GM18867 (cell line): Measurements from ENCODE around the gene WDR74.
A peak's percentile ranks its signal among the peaks of the same experiment; 100 is the strongest.
"Not testable (repeated sequence)": the region's sequence is repeated elsewhere in the genome, so short reads cannot be mapped to it uniquely, and the experiment has no call there.

Experiments
- ATAC-seq: cut with Tn5 transposase; IDR thresholded peaks from one replicate; pipeline ENCODE4 v1.9.1; 2021; ENCODE audit warnings: mild to moderate bottlenecking, moderate library complexity; ENCODE audit not compliant: unreplicated experiment

WDR74 gene

GRCh38 chr11:62860835-62861563 is 21.6 kb upstream of the WDR74 start:
- ATAC-seq = no peak

DNA sequence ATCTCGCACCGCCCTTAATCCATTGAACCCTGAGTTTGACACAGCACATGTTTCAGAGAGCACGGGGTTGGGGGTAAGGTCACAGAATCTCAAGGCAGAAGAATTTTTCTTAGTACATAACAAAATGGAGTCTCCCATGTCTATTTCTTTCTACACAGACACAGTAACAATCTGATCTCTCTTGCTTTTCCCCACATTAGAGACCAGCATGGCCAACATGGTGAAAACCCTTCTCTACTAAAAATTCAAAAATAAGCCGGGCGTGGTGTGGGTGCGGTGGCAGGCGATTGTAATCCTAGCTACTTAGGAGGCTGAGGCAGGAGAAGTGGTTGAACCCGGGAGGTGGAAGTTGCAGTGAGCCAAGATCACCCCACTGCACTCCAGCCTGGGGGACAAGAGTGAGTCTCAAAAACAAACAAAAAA is 19.9 kb upstream of the WDR74 start:
- not testable (repeated sequence) for ATAC-seq

- no peak for ATAC-seq
These were observed 18.8 kb upstream of the WDR74 start for GRCh38 chr11:62858201-62858600.

GRCh38 chr11:62857541-62857982 is 18.2 kb upstream of the WDR74 start:
- no peak for ATAC-seq

DNA sequence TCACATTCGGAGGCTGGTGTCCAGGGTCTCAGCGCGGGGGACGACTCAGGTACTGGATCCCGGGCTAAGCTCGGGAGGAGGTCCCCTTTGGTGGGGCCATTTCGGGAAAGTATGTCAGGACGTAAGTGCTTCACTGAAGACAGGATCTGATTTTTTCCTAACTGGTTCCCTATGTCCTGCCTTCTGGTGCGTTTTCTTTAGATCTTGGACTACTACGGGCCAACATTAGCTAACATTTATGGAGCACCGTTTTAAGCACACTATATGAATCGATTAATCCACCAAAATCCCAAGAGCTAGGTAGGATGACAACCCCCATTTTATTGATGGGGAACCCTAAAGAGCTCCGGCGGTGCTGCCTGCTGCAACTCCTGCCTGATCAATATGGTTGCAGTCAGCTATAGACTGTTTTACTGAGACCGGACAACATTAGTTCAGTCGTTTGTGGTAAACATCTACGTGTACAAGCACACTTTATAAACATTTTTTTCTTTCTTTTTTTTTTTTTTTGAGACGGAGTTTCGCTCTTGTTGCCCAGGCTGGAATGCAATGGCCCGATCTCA is 17.0 kb upstream of the WDR74 start:
- no peak for ATAC-seq

GRCh38 chr11:62855571-62856332 is 16.4 kb upstream of the WDR74 start:
- ATAC-seq = peak; percentile 89

GRCh38 chr11:62854825-62855570 is 15.6 kb upstream of the WDR74 start:
- no peak for ATAC-seq

- no peak for ATAC-seq
These were observed 14.8 kb upstream of the WDR74 start for GRCh38 chr11:62854013-62854824.

DNA sequence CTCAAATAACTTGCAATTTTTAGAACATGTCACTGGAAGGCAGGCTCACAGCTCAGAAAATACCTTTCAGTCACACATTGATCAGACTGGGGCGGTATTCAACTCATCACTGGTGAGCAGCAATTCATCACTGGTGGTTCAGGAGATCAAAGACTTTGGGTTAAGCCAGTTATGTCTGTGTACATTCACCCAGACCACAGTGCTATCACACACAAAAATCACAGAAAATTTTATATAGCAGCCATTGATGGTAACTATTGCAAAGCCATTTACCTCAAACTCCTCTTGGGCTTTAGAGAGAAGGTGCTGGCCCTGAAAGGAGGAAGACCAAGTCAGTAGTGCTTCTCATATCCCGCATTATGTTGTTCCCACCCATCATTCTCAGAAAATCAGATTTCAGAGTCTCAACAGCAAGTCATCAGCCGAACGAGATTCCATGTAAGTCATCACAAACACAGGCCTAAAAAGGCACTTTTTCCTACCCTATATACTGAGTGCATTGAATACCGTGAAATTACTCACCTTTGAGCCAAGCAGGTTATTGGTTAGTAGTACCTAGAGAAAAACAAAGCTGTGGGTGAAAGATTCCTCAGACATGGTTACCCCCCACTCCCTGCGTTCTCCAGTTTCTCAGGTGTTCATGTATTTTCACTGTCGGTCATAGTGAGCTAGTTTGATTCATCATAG is 14.0 kb upstream of the WDR74 start:
- no peak for ATAC-seq

- no peak for ATAC-seq
These were observed 13.3 kb upstream of the WDR74 start for GRCh38 chr11:62852523-62853188.

DNA sequence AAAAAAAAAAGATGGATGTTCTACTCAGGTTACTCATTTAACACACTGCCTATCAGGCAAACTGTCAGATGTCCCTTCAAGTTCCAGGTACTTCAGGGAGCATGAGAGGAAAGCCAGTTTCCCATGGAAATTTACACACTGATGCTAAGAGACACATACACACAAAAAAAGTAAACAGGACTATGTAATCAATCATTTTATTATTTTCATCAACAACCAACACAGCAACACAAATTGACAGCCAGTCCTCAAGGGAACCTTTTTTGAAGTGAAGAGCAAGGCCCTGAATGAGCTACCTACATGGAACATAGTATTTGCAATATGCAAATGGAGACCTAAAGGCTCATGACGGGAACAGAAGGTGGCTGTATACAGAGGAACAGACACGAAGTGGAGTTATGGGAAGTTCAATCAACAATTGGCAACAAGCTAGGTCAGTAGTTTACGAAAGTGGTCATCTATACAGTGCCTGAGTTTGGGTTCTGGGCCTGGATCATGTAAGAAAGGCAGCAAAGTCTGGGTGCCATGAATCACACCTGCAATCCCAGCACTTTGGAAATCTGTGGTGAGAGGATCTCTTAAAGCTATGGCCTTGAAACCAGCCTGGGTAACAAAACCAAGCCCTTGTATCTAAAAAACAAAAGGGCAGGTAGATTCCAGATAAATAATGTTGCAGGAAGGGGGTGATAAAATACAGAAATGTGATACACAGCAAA is 12.6 kb upstream of the WDR74 start:
- no peak for ATAC-seq

DNA sequence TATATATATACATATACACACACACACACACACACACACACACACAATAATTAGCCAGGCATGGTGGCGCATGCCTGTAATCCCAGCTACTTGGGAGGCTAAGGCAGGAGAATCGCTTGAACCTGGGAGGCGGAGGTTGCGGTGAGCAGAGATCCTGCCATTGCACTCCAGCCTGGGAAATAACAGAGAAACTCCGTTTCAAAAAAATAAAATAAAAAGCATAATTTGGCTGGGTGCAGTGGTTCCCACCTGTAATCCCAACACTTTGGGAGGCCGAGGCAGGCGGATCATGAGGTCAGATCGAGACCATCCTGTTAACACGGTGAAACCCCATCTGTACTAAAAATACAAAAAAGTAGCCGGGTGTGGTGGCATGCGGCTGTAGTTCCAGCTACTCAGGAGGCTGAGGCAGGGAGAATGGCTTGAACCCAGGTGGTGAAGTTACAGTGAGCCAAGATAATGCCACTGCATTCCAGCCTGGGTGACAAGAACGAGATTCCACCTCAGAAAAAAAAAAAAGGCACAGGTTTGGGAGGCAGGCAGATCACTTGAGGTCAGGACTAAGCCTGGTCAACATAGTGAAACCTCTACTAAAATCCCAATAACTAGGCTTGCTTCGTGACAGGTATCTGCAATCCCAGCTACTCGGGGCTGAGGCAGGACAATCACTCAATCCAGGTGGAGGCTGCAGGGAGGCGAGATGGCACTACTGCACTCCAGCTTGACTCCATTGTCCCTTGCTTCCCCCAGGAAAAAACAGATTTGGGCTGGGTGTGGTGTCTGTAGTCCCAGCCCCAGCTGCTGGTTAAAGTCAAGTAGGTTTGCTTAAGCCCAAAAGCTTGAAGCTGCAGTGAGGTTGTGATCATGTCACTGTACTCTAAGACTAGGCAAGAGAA is 11.8 kb upstream of the WDR74 start:
- no peak for ATAC-seq

DNA sequence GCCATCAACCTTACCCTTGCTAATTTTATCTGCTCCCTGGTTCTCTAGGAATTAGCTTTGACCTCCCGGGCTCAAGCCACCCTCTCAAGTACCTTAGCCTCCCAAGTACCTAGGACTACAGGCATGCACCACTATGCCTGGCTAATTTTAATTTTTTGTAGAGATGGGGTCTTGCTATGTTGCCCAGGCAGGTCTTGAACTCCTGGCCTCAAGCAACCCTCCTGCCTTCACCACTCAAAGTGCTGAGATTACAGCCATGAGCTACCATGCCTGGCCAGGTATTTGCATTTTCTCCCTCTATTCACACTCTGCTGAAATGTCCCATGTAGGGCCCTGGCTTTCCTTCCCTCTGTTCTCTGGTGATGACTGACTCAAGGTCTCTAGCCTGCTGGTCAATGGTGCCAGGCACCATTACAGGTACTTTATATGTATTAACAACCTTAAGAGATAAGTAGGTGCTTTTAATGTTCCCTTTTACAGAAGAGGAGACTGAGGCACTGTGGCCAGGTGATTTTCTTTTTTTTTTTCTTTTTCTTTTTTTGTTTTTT is 8.5 kb upstream of the WDR74 start:
- ATAC-seq = no peak

- ATAC-seq = no peak
These were observed 6.8 kb upstream of the WDR74 start for GRCh38 chr11:62846177-62846576.

DNA sequence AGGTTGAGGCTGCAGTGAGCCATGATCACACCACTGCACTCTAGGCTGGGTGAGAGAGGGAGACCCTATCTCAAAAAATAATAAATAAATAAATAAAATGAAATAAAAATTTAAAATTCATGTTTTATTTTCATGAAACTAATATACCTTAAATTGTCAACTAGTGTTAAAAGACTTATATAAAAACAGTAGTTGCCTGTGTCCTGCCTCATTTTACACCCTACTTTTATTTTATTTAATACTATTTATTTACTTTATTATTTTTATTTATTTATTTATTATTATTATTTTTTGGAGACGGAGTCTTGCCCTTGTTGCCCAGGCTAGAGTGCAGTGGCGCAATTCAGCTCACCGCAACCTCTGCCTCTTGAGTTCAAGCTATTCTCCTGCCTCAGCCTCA is 4.8 kb upstream of the WDR74 start:
- no peak for ATAC-seq

- no peak for ATAC-seq
These were observed 4.1 kb upstream of the WDR74 start for GRCh38 chr11:62843466-62843865.

- not testable (repeated sequence) for ATAC-seq
These were observed 3.5 kb upstream of the WDR74 start for GRCh38 chr11:62842891-62843290.
